T-cell (primary cell): ENCODE measurements around the gene BICDL2. TPM values are rescaled to one million over a fixed set of nuclear protein-coding genes. Genes with fewer than 3 reads are reported as not detected.

Source experiments
- ATAC-seq, 4 experiments: fragments of 200-7000 bp in 3 of 4; fragments of 150-1000 bp in 1 of 4; cut with Tn5 transposase; replicated peaks in 1 of 4; 1 replicate in 3 of 4; 2 replicates in 1 of 4; pipeline ENCODE4 v1.10.0; 2021; ENCODE audit warnings: moderate library complexity in 3 of 4, mild to moderate bottlenecking in 2 of 4, moderate number of reproducible peaks in 1 of 4
- CTCF ChIA-PET, 2 donors: fragments of 300-600 bp; sonication (Branson Sonifier 250); formaldehyde crosslinking; loops; one replicate each; lab custom pipeline; 2022; ENCODE audit warnings: antibody characterized with exemption in 2 of 2; lab: Charles Lee
- POLR2A ChIA-PET, 2 donors: fragments of 300-600 bp; sonication (Branson Sonifier 250); formaldehyde crosslinking; loops; one replicate each; lab custom pipeline; 2022; ENCODE audit warnings: antibody characterized with exemption in 2 of 2; lab: Charles Lee
- DNase-seq, 35 experiments: peaks; one replicate each; pipeline versions ENCODE4 v3.0.0 to v3.0.0-alpha.2; 2013 to 2023
- H3K27ac ChIP-seq: one replicate; pipeline ENCODE4 v1.5.1; 2013; ENCODE audit warnings: low read length
- H3K27me3 ChIP-seq, 2 experiments: replicated peaks in 1 of 2; 1 replicate in 1 of 2; 2 replicates in 1 of 2; pipeline versions ENCODE4 v1.6.1 to v1.7.0; 2013; ENCODE audit warnings: low read length in 1 of 2, mixed read lengths in 1 of 2; ENCODE audit not compliant: control insufficient read depth in 2 of 2, insufficient read depth in 2 of 2; ENCODE audit errors: extremely low read depth in 1 of 2
- H3K36me3 ChIP-seq, 2 donors: 1 replicate in 1 of 2; 2 replicates in 1 of 2; pipeline versions ENCODE4 v1.6.1 to v1.7.0; 2013; ENCODE audit warnings: low read length in 1 of 2; ENCODE audit not compliant: control insufficient read depth in 2 of 2, insufficient read depth in 1 of 2; ENCODE audit errors: extremely low read depth in 1 of 2
- H3K4me1 ChIP-seq, 2 experiments: 1 replicate in 1 of 2; 2 replicates in 1 of 2; pipeline versions ENCODE4 v1.6.1 to v1.7.0; 2013; ENCODE audit warnings: low read length in 2 of 2, mixed read lengths in 1 of 2; ENCODE audit not compliant: insufficient read depth in 2 of 2, control insufficient read depth in 1 of 2; ENCODE audit errors: extremely low read depth in 1 of 2
- H3K4me3 ChIP-seq, 2 donors: 1 replicate in 1 of 2; 2 replicates in 1 of 2; pipeline versions ENCODE4 v1.5.1 to v1.7.0; 2013; ENCODE audit warnings: mild to moderate bottlenecking in 2 of 2, low read length in 1 of 2, moderate library complexity in 1 of 2; ENCODE audit not compliant: control insufficient read depth in 1 of 2; ENCODE audit errors: extremely low read depth in 1 of 2
- H3K9me3 ChIP-seq: 2 replicates; pipeline ENCODE4 v1.7.0; 2013
- H3K27ac Mint-ChIP-seq, 2 donors: one replicate each; pipeline ENCODE4 v1.8.0; 2020 to 2021; ENCODE audit warnings: mild to moderate bottlenecking in 2 of 2, mixed read lengths in 2 of 2
- H3K27me3 Mint-ChIP-seq, 2 donors: one replicate each; pipeline ENCODE4 v1.8.0; 2021 to 2022; ENCODE audit warnings: mixed read lengths in 2 of 2
- H3K36me3 Mint-ChIP-seq: one replicate; pipeline ENCODE4 v1.8.0; 2021; ENCODE audit warnings: mixed read lengths
- H3K4me1 Mint-ChIP-seq, 3 donors: one replicate each; pipeline ENCODE4 v1.8.0; 2020 to 2022; ENCODE audit warnings: mixed read lengths in 3 of 3, mild to moderate bottlenecking in 1 of 3
- H3K4me3 Mint-ChIP-seq, 3 donors: one replicate each; pipeline ENCODE4 v1.8.0; 2020 to 2022; ENCODE audit warnings: mild to moderate bottlenecking in 3 of 3, mixed read lengths in 3 of 3, moderate library complexity in 3 of 3
- H3K9me3 Mint-ChIP-seq, 3 donors: one replicate each; pipeline ENCODE4 v1.8.0; 2020 to 2022; ENCODE audit warnings: mixed read lengths in 3 of 3
- WGBS: methylation state at CpG from one replicate; pipeline ENCODE4 v1.1.5; 2013; ENCODE audit warnings: missing lambda C conversion rate; ENCODE audit not compliant: insufficient coverage; 5-methylcytosine and 5-hydroxymethylcytosine counted together
- total RNA-seq, 35 experiments: library from RNA in 6 of 35; stranded (reverse) in 6 of 35; fragments of 120-200 nt in 1 of 35; gene quantifications; one replicate each; pipeline versions ENCODE4 v1.2.1 to v1.2.4 and lab custom pipeline; 2013 to 2026

The BICDL2 gene
- total RNA-seq, 5 donors from 2014 or later (not counting 1 experiment from before 2014, with no cell fraction given) = 0.13 to 0.16 (median 0.15) TPM; not detected in 2

DNA sequence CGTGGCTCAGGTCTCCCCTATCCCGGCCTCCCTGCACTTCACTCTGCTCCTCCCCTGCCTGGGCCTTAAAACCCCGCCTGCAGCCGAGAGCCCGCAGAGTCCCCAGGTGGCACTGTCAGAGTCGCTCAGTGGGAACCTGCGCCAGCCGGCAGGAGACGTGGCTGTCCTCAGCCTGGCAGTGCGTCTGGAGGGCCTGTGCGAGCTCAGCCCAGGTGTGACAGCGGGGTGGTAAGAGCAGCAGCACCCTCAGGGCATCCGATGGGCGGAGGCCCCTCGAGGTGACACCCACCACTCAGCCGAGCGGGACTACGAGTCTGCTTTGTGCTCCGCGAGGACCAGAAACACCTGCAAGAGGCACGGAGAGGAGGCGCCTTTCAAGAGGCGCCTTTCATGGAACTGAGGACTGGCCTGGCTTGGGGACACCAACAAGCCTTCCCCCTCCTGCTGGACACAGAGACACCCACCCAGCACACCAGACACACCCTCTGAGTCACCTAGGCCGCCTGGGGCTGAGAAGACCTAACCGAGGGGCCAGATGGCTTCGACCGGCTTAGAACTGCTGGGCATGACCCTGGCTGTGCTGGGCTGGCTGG, 23.8 kb downstream of the BICDL2 start, which contains the start of gene CLDN9:
Gene CLDN9, plus strand, starts transcription at position 96 of the 593 bp plus-strand sequence. Its CDS starts 440 bp downstream, at position 536.
- POLR2A ChIA-PET = no interaction called here

DNA sequence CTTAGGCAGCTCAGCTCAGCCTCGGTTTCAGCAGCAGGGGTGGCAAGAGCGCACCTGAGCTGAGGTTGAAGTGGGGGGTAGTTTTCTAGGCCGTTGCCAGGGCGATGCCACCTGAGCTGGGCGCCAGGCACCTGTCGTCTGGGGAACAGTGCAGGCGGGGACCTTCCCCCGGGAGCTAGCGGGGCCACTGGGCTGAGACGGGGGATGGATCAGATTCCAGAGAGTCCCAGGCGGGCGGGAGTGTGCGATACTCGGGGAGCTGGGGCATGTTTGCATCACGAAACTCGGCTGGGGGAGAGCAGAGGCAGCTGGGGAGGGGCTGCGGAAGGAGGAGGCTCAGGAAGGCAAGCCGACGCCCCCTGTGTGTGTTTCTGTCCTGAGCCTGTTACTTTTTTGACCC, 24.5 kb downstream of the BICDL2 start:
- POLR2A ChIA-PET = no interaction called here
- no peak overlapping the region for H3K4me3 Mint-ChIP-seq

More for the DNA sequence above, 23.8 kb downstream of the BICDL2 start, which contains the start of gene CLDN9:
- H3K4me1 ChIP-seq = peaks cover 10 to 31% of the 10 kb centered on the region in 2 experiments
- no peaks in the 10 kb centered on the region for H3K36me3 ChIP-seq
- Mint-ChIP-seq H3K27me3 (peaks cover 0 to 19% of the 10 kb centered on the region in 2 donors), H3K27ac (no peak within 1 kb of the TSS), H3K4me3 (no peak within 1 kb of the TSS), H3K9me3 (no peaks in the 10 kb centered on the region), H3K36me3 (no peaks in the 10 kb centered on the region), H3K4me1 (peaks cover 11 to 16% (median 12%) of the 10 kb centered on the region in 3 donors)
- CTCF ChIA-PET = no interaction called here
- H3K27ac ChIP-seq = no peak within 1 kb of the TSS
- no peaks in the 10 kb centered on the region for H3K9me3 ChIP-seq
- DNase-seq (peak in 1 of 35 experiments; percentile 29), ATAC-seq (peak; percentile 27 to 69 (median 34))
- no peak within 1 kb of the TSS for H3K4me3 ChIP-seq
- H3K27me3 ChIP-seq = peaks cover 0 to 66% of the 10 kb centered on the region in 2 experiments
- WGBS = 64% methylated on average over 27 of the region's 27 CpGs

DNA sequence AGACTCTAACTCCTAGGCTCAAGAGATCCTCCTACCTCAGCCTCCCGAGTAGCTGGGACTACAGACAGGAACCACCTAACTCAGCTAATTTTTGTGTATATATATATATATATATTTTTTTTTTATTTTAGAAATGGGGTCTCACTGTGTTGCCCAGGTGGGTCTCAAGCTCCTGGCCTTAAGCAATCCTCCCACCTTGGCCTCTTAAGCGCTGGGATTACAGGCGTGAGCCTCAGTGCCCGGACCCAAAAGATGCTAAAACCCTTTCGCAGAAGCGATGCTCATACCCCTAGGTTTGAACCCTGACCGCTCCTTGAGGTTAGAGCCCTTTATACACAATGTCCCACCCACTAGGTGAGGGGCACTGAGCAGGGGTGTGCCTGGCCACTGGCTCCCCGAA, 26.2 kb downstream of the BICDL2 start:
- Mint-ChIP-seq H3K4me3 (no peak overlapping the region), H3K27me3 (peaks cover 0 to 20% of the 10 kb centered on the region in 2 donors), H3K9me3 (no peaks in the 10 kb centered on the region), H3K36me3 (no peaks in the 10 kb centered on the region), H3K27ac (no peak overlapping the region), H3K4me1 (peaks cover 23 to 31% (median 25%) of the 10 kb centered on the region in 3 donors)
- peaks cover 20 to 39% of the 10 kb centered on the region in 2 experiments for H3K4me1 ChIP-seq
- DNase-seq = no peak
- H3K27ac ChIP-seq = no peak overlapping the region
- POLR2A ChIA-PET = no interaction called here
- no peak for ATAC-seq
- peaks cover 0 to 72% of the 10 kb centered on the region in 2 experiments for H3K27me3 ChIP-seq
- no peaks in the 10 kb centered on the region for H3K9me3 ChIP-seq
- no peak overlapping the region for H3K4me3 ChIP-seq
- H3K36me3 ChIP-seq = no peaks in the 10 kb centered on the region
- 91% methylated on average over 6 of the region's 8 CpGs for WGBS
- CTCF ChIA-PET = interaction anchor here in 1 of 2 donors (0.7 kb wide), 1 partner anchor 98 kb away, joined by 3 read pairs; no protein-coding TSS in a partner anchor

More for the DNA sequence above, 24.5 kb downstream of the BICDL2 start:
- CTCF ChIA-PET = interaction anchor here in 1 of 2 donors (0.6 kb wide), 1 partner anchor 54 kb away, joined by 4 read pairs; no protein-coding TSS in a partner anchor
- Mint-ChIP-seq H3K27ac (no peak overlapping the region), H3K4me1 (peaks cover 17 to 23% (median 19%) of the 10 kb centered on the region in 3 donors), H3K27me3 (peaks cover 0 to 19% of the 10 kb centered on the region in 2 donors), H3K36me3 (no peaks in the 10 kb centered on the region), H3K9me3 (no peaks in the 10 kb centered on the region)
- Histone ChIP-seq H3K9me3 (no peaks in the 10 kb centered on the region), H3K27ac (no peak overlapping the region), H3K27me3 (peaks cover 0 to 64% of the 10 kb centered on the region in 2 experiments), H3K4me1 (peaks cover 16 to 33% of the 10 kb centered on the region in 2 experiments), H3K4me3 (no peak overlapping the region), H3K36me3 (no peaks in the 10 kb centered on the region)
- whole genome bisulfite sequencing = 56% methylated on average over 17 of the region's 19 CpGs
- ATAC-seq (no peak), DNase-seq (no peak)

DNA sequence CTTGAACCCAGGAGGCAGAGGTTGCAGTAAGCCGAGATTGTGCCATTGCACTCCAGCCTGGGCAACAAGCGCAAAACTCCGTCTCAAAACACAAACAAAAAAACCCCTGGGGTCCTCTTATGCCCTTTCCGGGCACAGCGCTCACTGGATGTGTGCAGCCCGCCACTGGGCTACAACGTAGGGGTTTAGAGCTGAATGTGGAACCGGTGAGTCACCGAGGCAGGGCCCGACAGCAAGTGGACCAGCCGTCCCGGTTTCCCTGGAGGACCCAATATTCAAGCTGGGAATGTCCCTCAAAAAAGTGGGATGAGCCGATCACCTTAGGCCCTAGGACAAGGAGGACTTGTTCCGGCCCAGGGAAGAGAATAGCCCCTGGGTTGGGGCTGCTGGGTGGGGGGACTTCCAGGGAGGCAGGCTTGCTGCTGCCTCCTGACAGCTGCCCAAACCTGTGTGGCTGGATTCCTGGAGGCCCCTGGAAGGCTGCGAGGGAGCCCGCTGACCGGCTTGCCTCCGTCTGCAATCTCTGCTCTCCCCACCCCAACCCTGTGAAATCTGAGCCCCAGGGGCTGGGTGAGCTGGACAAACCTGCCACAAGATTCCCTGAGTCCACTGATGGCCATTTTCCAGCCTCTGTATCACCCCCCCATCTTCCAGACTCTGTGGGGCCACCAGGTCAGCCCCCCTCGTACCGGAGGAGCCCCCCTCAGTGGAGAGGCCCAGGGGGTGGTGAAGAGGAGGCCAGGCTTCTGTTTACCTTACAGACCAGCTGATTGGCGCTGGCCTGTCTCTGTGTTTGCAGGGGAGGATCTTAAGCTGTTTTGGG, 27.0 kb downstream of the BICDL2 start:
- no peak for ATAC-seq
- Histone ChIP-seq H3K27ac (no peak overlapping the region), H3K9me3 (no peaks in the 10 kb centered on the region), H3K4me3 (no peak overlapping the region), H3K27me3 (peaks cover 0 to 75% of the 10 kb centered on the region in 2 experiments), H3K36me3 (no peaks in the 10 kb centered on the region), H3K4me1 (peaks cover 20 to 42% of the 10 kb centered on the region in 2 experiments)
- Mint-ChIP-seq H3K9me3 (no peaks in the 10 kb centered on the region), H3K27me3 (peaks cover 0 to 24% of the 10 kb centered on the region in 2 donors), H3K27ac (no peak overlapping the region), H3K36me3 (no peaks in the 10 kb centered on the region), H3K4me3 (no peak overlapping the region), H3K4me1 (peaks cover 23 to 34% (median 27%) of the 10 kb centered on the region in 3 donors)
- WGBS = 95% methylated on average over 17 of the region's 21 CpGs
- POLR2A ChIA-PET = no interaction called here
- DNase-seq = no peak
- CTCF ChIA-PET = interaction anchor here in 1 of 2 donors (0.7 to 0.9 kb wide), 2 partner anchors 22 to 99 kb away, joined by 3 read pairs; no protein-coding TSS in a partner anchor

DNA sequence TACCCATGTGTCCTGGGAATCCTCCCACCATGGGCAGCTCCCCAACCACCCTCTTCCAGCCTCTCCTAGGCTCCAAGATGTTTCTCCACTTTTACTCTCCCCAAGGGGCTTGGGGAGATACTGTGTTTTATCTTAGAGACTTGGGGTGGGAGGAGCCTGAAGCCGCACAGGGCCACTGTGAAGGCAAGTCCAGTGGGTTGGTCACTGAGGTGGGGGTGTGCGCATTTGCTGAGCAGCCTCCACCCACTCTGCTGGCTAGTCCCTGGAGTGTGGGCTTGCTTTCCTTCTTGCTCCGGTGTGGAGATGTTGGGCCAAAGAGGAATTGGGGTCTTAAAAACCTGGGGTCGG, 28.1 kb downstream of the BICDL2 start:
- Mint-ChIP-seq H3K27me3 (peaks cover 0 to 23% of the 10 kb centered on the region in 2 donors), H3K4me1 (peaks cover 23 to 36% (median 30%) of the 10 kb centered on the region in 3 donors), H3K4me3 (peak overlapping the region in 1 of 3 donors; percentile 78), H3K9me3 (no peaks in the 10 kb centered on the region), H3K36me3 (no peaks in the 10 kb centered on the region), H3K27ac (no peak overlapping the region)
- Histone ChIP-seq H3K4me3 (peak overlapping the region in 1 of 2 donors; percentile 62), H3K27me3 (peaks cover 0 to 68% of the 10 kb centered on the region in 2 experiments), H3K4me1 (peaks cover 20 to 45% of the 10 kb centered on the region in 2 experiments), H3K9me3 (no peaks in the 10 kb centered on the region), H3K27ac (no peak overlapping the region), H3K36me3 (no peaks in the 10 kb centered on the region)
- POLR2A ChIA-PET = no interaction called here
- ATAC-seq (no peak), DNase-seq (no peak)
- CTCF ChIA-PET = interaction anchor here in 1 of 2 donors (1.0 to 1.3 kb wide), 2 partner anchors 19 to 22 kb away, joined by 3 to 6 read pairs; no protein-coding TSS in a partner anchor
- WGBS = 90% methylated on average over 4 of the region's 4 CpGs
